Stimulated activated CD4-positive, alpha-beta T cell treated with anti-CD3 and anti-CD28 coated beads, TNF-alpha, amount 100 ng/mL, for 48 hours (primary cell): ENCODE measurements around the gene TIE1.

Experiments
- DNase-seq, 3 donors: peaks; one replicate each; pipeline ENCODE4 v3.0.0-alpha.2; 2020; ENCODE audit warnings: low read depth in 3 of 3

The TIE1 gene

GRCh38 chr1:43312663-43313515 lies 12.1 kb downstream of the TIE1 start:
- DNase-seq: no peak

- no peak for DNase-seq
Observed at GRCh38 chr1:43313771-43314170, 13.0 kb downstream of the TIE1 start.

- no peak for DNase-seq
Observed at GRCh38 chr1:43314233-43314632, 13.5 kb downstream of the TIE1 start.

- no peak for DNase-seq
Observed at GRCh38 chr1:43315481-43315880, 14.7 kb downstream of the TIE1 start.

DNA sequence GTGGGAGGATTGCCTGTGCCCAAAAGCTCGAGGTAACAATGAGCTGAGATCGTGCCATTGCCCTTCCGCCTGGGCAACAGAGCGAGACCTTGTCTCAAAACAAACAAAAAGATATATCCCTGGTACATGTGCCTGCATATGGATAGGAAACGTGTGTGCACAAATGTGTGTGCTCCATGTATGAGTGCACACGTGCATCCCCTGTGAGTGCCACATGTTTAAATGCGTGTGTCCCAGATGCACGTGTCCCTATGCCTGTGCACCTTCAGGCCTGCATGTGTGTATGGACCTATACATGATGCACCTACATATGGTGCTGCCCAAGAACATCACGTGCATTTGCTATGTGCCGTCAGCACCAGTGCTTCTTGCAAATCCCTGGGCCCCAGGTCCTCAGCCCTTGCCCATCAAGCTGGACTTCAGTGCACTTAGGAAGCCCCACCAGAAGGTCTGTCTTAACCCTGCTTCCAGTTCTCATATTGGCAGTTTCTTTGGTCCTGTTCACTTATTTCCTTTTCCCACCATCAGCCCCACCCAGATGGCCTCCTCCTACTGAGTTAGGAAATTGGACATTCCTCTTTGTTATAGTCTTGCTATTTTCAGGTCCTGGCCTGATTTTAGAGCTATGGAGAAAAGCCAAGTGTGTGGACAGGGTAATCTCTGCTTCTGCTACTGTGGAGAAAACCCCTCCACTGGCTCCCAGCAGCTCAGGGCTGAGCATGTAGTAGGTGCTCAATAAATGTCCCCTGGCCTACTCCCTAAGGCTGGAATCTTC lies 15.4 kb downstream of the TIE1 start:
- DNase-seq: no peak

GRCh38 chr1:43316738-43317520 lies 16.1 kb downstream of the TIE1 start:
- no peak for DNase-seq

- no peak for DNase-seq
Observed at GRCh38 chr1:43317817-43318471, 17.2 kb downstream of the TIE1 start.

DNA sequence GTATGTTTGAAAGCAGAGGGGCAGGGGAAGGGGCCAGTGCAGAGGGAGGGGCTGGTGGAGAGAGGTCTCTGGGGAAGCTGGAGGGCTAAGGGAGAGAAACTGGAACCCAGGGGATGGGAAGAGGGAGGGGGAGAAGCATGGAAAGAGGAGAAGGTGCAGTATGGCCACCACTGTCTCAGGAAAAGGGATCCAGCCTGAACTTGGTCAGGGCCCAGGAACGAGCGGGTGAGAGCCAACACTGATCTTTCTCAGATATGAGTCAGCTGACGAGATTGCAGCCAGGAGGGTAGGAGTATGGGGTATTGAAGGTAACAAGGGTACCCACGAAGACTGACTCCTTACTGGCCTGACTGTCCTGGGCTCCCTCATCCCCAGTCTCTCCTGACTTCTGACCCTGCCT lies 18.0 kb downstream of the TIE1 start:
- DNase-seq: no peak

DNA sequence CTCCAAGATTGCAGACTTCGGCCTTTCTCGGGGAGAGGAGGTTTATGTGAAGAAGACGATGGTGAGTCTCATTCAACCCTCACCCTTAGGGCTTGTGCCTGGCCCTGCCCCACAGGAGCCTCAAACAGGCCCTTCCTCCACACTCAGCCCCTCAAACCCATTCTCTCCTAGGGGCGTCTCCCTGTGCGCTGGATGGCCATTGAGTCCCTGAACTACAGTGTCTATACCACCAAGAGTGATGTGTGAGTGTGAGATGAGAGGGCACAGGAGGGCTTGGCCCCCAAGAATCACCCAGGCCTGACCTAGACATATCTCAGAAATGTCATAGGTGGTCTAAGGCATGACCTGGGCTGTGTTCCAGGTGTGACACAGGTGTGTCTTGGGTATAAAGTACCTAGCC lies 18.5 kb downstream of the TIE1 start:
- DNase-seq: no peak

- DNase-seq: no peak
Observed at GRCh38 chr1:43319766-43320165, 19.0 kb downstream of the TIE1 start.

- DNase-seq: no peak
Observed at GRCh38 chr1:43321331-43321891, 20.6 kb downstream of the TIE1 start.

DNA sequence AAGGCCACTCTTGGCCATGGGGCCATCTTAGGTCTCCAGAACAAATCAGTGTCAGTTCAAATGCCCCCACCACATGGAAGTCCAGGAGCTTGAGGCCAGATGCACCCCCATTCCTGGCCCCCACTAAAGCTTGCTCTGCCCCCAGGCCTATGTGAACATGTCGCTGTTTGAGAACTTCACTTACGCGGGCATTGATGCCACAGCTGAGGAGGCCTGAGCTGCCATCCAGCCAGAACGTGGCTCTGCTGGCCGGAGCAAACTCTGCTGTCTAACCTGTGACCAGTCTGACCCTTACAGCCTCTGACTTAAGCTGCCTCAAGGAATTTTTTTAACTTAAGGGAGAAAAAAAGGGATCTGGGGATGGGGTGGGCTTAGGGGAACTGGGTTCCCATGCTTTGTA lies 21.7 kb downstream of the TIE1 start:
- DNase-seq: no peak

GRCh38 chr1:43324810-43325209 lies 24.0 kb downstream of the TIE1 start:
- DNase-seq: no peak

DNA sequence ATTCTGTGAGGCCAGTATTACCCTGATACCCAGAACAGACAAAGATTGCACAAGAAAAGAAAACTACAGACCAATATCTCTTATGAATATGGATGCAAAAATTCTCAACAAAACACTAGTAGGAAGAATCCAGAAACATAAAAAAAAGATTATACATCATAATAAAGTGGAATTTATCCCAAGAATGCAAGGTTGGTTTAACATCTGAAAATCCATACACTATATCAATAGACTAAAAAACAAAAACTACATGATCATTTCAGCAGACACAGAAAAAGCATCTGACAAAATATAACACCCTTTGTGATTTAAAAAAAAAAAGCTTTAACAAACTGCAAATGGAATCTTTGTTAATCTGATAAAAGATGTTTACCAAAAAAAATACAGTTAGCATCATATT lies 24.6 kb downstream of the TIE1 start:
- no peak for DNase-seq

GRCh38 chr1:43327549-43328292 lies 26.9 kb downstream of the TIE1 start:
- no peak for DNase-seq

- peak; percentile 55 to 66 (median 62) for DNase-seq
Observed at GRCh38 chr1:43329995-43330751, 29.4 kb downstream of the TIE1 start.

GRCh38 chr1:43331688-43332087 lies 30.9 kb downstream of the TIE1 start:
- no peak for DNase-seq

DNA sequence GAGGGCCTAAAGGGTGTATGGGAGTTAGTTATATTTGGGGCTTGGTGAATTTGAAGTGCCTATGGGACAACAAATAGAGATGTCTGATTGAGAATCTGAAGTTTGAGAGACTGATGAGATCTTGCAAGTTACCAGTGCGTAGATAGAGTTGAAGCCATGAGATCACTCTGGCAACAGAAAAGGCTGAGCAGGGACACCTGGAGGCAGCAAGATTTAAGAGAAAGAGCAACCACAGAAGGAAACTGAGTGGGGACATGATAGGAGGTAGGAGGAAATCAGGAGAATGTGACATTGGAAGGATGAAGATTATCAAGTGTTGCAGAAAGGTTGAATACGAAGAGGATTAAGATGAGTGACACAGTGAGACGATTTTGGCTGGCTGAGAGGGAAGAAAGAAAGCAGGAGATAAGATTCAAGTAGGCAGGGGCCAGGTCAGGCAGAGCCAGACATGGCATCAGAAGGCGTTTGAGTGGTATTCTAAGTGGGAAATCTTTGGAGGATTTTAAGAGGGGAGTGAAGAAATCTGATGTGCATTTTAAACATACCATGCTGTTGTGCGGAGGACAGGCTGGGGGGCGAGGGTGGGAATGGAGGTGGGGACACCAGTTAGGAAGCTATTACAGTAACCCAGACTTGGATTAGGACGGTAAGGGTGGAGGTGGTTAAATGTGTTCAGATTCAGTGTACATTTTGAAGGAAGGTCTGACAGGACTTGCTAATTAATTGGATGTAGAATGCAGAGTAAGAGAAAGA lies 33.8 kb downstream of the TIE1 start:
- no peak for DNase-seq

DNA sequence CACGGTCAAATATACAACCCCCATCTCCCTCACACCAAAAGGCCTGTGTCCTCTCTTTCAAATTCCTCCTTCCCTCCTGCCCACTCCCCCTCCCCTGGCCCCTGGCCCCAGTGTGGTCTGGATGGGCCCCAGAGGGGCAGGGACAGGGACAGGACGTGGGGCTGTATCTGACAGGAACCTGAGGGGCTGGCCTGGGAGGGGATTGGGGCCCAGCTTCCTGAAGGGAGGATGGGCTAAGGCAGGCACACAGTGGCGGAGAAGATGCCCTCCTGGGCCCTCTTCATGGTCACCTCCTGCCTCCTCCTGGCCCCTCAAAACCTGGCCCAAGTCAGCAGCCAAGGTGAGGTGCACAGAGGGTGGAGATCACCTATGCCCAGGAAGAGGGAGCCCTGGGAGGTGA lies 36.8 kb downstream of the TIE1 start, which contains the start of gene MPL:
Gene MPL, plus strand, starts transcription at position 231 of the 400 bp plus-strand sequence. Its CDS starts 31 bp downstream, at position 262.
- no peak for DNase-seq
